Measurements from ENCODE around the gene CTNS.

The CTNS gene

DNA sequence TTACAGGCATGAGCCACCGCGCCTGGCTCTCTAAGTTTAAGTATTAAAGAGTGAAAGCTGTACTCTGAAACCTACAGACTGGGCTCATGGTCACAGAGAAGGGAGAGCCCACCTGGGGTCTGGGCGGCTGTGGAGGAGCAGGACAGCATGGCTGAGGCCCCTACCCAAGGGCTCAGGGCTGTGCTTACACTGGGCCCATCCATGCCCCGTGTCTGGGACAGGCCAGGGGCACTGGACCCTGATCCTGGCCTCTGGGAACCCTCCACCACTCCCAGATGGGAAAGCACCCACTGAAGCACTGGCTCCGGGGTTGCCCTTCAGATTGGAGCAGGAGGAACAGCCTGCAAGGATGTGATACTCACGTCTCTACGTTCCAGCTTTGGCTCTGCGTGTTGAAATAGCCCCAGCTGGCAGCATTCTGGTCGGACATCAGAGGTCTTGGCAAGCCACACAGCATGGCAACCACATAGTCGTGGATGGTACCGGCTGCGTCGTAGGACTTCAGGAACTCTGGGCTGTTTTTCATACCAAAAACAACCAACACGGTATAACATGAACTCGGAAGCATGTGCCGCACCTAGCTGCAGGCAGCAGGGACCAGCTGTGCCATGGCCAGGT, 13.5 kb upstream of the CTNS start:
- Histone ChIP-seq H3K27me3 (replicated peaks; ENCODE audit: control insufficient read depth, insufficient read depth, low read length, poor library complexity, severe bottlenecking) (no peaks in the 10 kb centered on the region), H3K9me3 (ENCODE audit: control insufficient read depth, low read length) (no peaks in the 10 kb centered on the region), H3K4me3 (ENCODE audit: insufficient read depth, low read depth, low read length, poor library complexity, severe bottlenecking) (no peak overlapping the region), H3K36me3 (ENCODE audit: control insufficient read depth, insufficient read depth, low read length) (peaks cover 26% of the 10 kb centered on the region), H3K27ac (ENCODE audit: insufficient read depth, low read length, poor library complexity, severe bottlenecking) (no peak overlapping the region), H3K4me1 (ENCODE audit: control insufficient read depth, insufficient read depth, low read length, poor library complexity, severe bottlenecking) (no peaks in the 10 kb centered on the region)
- no peak for DNase-seq

DNA sequence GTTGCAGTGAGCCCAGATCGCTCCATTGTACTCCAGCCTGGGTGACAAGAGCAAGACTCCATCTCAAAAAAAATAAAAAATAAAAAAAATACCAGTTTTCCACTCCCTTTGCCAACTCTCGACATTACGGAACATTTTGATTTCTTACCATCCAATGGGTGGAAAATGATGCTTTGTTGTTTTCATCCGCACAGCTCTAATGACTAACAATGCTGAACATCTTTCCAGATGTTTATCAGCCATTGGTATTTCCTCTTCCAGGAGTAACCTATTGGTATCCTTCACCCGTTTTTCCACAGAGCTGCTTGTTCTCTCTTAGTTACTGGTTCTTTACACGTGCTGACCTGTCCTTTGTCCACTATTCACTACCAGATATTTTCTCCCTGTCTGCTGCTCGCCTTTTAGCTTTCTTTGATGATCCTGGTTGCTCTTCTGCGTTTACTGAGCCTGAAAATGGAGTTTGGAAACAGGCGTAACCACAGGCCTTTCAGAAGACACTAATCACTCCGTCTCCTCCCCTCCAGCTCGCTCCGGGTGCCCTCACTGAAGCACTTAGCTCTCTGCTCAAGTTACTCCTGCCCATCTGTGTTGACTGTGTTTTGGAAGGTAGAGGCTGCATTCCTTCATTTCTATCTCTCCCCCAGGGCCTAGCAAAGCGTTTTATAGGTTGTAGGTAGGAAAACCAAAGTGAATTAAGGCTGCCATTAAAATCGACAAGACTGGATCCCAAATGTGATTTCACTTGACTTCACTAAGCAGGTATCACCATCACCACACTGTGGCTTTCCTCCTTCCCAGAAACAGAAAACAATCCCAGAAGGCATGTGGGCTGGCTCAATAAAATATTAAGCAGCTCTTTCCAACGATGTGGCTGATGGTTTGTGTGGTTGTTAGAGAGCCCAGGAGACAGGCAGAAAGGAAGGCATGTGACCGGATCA, 9.5 kb upstream of the CTNS start:
- Histone ChIP-seq H3K36me3 (ENCODE audit: control insufficient read depth, insufficient read depth, low read length) (peaks cover 28% of the 10 kb centered on the region), H3K4me1 (ENCODE audit: control insufficient read depth, insufficient read depth, low read length, poor library complexity, severe bottlenecking) (no peaks in the 10 kb centered on the region), H3K27me3 (replicated peaks; ENCODE audit: control insufficient read depth, insufficient read depth, low read length, poor library complexity, severe bottlenecking) (no peaks in the 10 kb centered on the region), H3K27ac (ENCODE audit: insufficient read depth, low read length, poor library complexity, severe bottlenecking) (no peak overlapping the region), H3K9me3 (ENCODE audit: control insufficient read depth, low read length) (no peaks in the 10 kb centered on the region), H3K4me3 (ENCODE audit: insufficient read depth, low read depth, low read length, poor library complexity, severe bottlenecking) (no peak overlapping the region)
- DNase-seq = no peak

DNA sequence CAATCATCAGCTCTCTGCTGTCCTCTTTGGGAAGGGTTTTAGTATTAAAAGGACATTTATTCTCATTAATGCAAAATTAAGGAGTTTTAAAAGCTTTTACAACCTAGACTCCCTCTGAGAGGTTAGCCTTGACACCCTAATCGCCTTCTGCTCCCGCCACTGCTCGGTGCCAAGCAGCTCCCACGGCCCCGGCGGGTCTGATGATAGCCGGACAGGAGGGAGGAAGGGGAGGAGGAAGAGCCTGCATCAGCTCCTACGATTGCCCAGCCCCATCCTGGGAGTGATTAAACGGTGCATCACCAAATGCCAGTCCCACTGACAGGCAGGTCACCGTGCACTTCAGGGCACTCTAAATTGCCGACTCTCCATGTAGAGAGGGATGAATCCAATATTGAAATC, 8.8 kb upstream of the CTNS start:
- Histone ChIP-seq H3K9me3 (ENCODE audit: control insufficient read depth, low read length) (no peaks in the 10 kb centered on the region), H3K4me3 (ENCODE audit: insufficient read depth, low read depth, low read length, poor library complexity, severe bottlenecking) (no peak overlapping the region), H3K4me1 (ENCODE audit: control insufficient read depth, insufficient read depth, low read length, poor library complexity, severe bottlenecking) (no peaks in the 10 kb centered on the region), H3K27me3 (replicated peaks; ENCODE audit: control insufficient read depth, insufficient read depth, low read length, poor library complexity, severe bottlenecking) (no peaks in the 10 kb centered on the region), H3K27ac (ENCODE audit: insufficient read depth, low read length, poor library complexity, severe bottlenecking) (no peak overlapping the region), H3K36me3 (ENCODE audit: control insufficient read depth, insufficient read depth, low read length) (peaks cover 24% of the 10 kb centered on the region)
- DNase-seq = no peak

DNA sequence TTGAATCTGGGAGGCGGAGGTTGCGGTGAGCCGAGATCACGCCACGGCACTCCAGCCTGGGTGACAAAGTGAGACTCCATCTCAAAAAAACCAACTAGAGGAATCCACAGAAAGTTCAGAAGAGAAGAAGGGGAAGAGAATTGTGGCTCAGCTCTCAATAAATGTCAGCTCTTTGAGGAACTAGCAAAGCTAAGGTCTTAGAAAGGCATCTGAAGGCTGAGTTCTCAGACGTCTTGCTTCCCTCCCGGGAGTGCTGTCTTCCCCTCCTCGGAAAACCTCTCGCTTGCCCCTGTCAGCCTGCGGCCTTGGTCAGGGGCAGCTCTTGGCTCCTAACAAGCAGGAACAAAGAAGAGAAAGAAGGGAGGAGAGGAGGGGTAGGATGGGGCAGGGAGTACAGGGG, 5.8 kb upstream of the CTNS start:
- H3K27me3 ChIP-seq (replicated peaks; ENCODE audit: control insufficient read depth, insufficient read depth, low read length, poor library complexity, severe bottlenecking) = no peaks in the 10 kb centered on the region
- no peak overlapping the region for H3K4me3 ChIP-seq (ENCODE audit: insufficient read depth, low read depth, low read length, poor library complexity, severe bottlenecking)
- no peak overlapping the region for H3K27ac ChIP-seq (ENCODE audit: insufficient read depth, low read length, poor library complexity, severe bottlenecking)
- peaks cover 5% of the 10 kb centered on the region for H3K4me1 ChIP-seq (ENCODE audit: control insufficient read depth, insufficient read depth, low read length, poor library complexity, severe bottlenecking)
- no peaks in the 10 kb centered on the region for H3K9me3 ChIP-seq (ENCODE audit: control insufficient read depth, low read length)
- peaks cover 11% of the 10 kb centered on the region for H3K36me3 ChIP-seq (ENCODE audit: control insufficient read depth, insufficient read depth, low read length)
- DNase-seq = no peak

DNA sequence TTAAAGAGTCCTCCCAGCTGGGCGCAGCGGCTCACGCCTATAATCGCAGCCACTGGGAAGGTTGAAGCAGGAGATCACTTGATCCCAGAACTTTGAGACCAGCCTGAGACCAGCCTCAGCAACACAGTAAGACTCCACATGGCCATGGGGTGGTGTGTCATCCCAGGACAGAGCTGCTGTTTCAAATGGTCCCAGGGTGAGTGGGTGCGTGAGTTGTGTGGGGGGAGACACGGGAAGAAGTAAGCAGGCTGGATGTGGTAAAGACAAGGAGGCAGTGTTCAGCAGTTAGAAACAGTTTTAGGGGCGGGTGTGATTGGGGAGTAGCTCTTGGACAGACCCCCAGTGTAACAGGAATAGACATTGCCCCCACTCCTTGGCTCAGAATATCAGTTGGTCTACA, 4.3 kb upstream of the CTNS start:
- Histone ChIP-seq H3K27ac (ENCODE audit: insufficient read depth, low read length, poor library complexity, severe bottlenecking) (no peak overlapping the region), H3K9me3 (ENCODE audit: control insufficient read depth, low read length) (no peaks in the 10 kb centered on the region), H3K27me3 (replicated peaks; ENCODE audit: control insufficient read depth, insufficient read depth, low read length, poor library complexity, severe bottlenecking) (no peaks in the 10 kb centered on the region)

DNA sequence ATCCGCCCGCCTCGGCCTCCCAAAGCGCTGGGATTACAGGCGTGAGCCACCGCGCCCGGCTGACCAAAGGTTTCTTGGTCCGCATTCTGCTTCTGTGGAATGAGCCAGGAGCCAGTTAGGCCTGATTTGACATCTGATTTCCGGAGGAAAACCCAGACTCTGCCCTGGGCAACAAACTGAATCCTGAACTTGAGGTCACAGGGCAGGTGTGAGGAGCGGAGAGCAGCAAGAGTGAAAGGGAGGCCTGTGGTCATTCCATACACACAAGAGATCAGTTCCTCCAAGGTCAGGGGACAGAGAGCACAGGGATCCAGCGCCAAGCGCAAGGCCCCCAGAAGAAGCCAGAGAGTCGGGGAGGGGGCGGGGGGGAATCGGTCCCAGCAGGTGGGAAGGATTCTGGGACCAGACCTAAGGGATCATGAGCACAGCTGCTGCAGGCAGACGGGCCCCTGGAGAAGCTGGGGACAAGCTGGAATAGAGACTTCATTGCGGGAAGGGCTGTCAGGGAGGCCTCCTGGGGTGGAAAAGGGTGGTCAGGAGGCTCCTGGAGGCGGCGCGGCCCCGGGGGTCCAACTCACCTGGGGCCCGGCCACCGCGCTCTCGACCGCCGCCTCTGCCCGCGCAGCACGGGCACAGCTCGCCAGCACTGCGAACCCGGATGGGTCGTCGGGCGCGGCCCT, 946 bp upstream of the CTNS start:
- H3K4me3 ChIP-seq (ENCODE audit: insufficient read depth, low read depth, low read length, poor library complexity, severe bottlenecking) = peak overlapping the region; percentile 74
- no peaks in the 10 kb centered on the region for H3K27me3 ChIP-seq (replicated peaks; ENCODE audit: control insufficient read depth, insufficient read depth, low read length, poor library complexity, severe bottlenecking)
- H3K27ac ChIP-seq (ENCODE audit: insufficient read depth, low read length, poor library complexity, severe bottlenecking) = peak overlapping the region; percentile 91

More for the DNA sequence above, 4.3 kb upstream of the CTNS start:
- H3K4me1 ChIP-seq (ENCODE audit: control insufficient read depth, insufficient read depth, low read length, poor library complexity, severe bottlenecking) = peaks cover 10% of the 10 kb centered on the region
- peaks cover 11% of the 10 kb centered on the region for H3K36me3 ChIP-seq (ENCODE audit: control insufficient read depth, insufficient read depth, low read length)
- no peak for DNase-seq
- no peak overlapping the region for H3K4me3 ChIP-seq (ENCODE audit: insufficient read depth, low read depth, low read length, poor library complexity, severe bottlenecking)

DNA sequence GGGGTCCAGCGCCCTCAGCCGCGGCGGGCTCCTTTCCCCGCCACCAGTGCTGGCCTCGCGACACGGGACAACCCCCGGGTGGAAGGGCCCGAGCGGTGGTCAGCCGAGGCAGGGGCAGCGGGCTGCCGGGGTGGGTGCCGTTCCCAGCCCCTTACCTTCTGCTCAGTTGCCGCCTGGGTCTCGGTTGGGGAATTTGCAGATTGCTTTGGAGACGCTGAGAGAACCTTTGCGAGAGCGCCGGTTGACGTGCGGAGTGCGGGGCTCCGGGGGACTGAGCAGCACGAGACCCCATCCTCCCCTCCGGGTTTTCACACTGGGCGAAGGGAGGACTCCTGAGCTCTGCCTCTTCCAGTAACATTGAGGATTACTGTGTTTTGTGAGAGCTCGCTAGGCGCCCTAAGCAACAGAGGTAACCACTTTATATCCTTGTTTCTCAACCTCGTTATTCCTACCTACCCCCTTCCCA, 381 bp downstream of the CTNS start:
- H3K4me3 ChIP-seq (ENCODE audit: insufficient read depth, low read depth, low read length, poor library complexity, severe bottlenecking) = peak overlapping the region; percentile 74
- H3K27me3 ChIP-seq (replicated peaks; ENCODE audit: control insufficient read depth, insufficient read depth, low read length, poor library complexity, severe bottlenecking) = no peaks in the 10 kb centered on the region
- H3K4me1 ChIP-seq (ENCODE audit: control insufficient read depth, insufficient read depth, low read length, poor library complexity, severe bottlenecking) = peaks cover 10% of the 10 kb centered on the region
- no peak for DNase-seq
- no peaks in the 10 kb centered on the region for H3K9me3 ChIP-seq (ENCODE audit: control insufficient read depth, low read length)
- no peaks in the 10 kb centered on the region for H3K36me3 ChIP-seq (ENCODE audit: control insufficient read depth, insufficient read depth, low read length)
- peak overlapping the region; percentile 91 for H3K27ac ChIP-seq (ENCODE audit: insufficient read depth, low read length, poor library complexity, severe bottlenecking)

More for the DNA sequence above, 946 bp upstream of the CTNS start:
- Histone ChIP-seq H3K4me1 (ENCODE audit: control insufficient read depth, insufficient read depth, low read length, poor library complexity, severe bottlenecking) (peaks cover 10% of the 10 kb centered on the region), H3K36me3 (ENCODE audit: control insufficient read depth, insufficient read depth, low read length) (no peaks in the 10 kb centered on the region), H3K9me3 (ENCODE audit: control insufficient read depth, low read length) (no peaks in the 10 kb centered on the region)
- no peak for DNase-seq

DNA sequence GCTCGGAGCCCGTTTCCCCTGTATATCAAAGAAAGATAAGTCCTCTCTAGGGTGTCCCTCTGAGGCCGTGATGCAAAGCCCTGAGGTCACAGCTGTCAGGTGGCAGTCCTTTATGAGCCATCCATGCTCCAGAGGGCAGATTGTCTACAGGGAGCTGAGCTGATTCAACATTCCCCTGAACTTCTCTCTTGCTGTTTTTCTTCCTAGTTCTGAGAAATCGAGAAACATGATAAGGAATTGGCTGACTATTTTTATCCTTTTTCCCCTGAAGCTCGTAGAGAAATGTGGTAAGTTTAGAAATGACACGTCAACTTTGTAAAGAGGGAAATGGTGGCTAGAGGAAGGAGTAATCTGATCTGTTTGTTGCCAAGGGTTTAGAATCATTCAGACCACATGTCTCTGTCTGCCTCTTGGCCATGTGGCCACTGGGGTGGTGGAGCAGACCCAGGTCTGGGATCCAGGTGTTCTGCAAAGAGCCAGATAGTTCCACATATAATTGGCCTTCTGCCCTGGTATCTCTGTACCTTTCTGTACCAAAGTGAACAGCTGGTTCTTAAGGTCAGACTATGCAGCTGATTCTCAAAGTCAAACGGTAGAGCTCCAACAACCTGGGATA, 3.5 kb downstream of the CTNS start:
- peaks cover 10% of the 10 kb centered on the region for H3K4me1 ChIP-seq (ENCODE audit: control insufficient read depth, insufficient read depth, low read length, poor library complexity, severe bottlenecking)
- no peaks in the 10 kb centered on the region for H3K36me3 ChIP-seq (ENCODE audit: control insufficient read depth, insufficient read depth, low read length)
- H3K4me3 ChIP-seq (ENCODE audit: insufficient read depth, low read depth, low read length, poor library complexity, severe bottlenecking) = no peak overlapping the region
- no peak for DNase-seq
- H3K9me3 ChIP-seq (ENCODE audit: control insufficient read depth, low read length) = no peaks in the 10 kb centered on the region
- no peak overlapping the region for H3K27ac ChIP-seq (ENCODE audit: insufficient read depth, low read length, poor library complexity, severe bottlenecking)
- H3K27me3 ChIP-seq (replicated peaks; ENCODE audit: control insufficient read depth, insufficient read depth, low read length, poor library complexity, severe bottlenecking) = no peaks in the 10 kb centered on the region

DNA sequence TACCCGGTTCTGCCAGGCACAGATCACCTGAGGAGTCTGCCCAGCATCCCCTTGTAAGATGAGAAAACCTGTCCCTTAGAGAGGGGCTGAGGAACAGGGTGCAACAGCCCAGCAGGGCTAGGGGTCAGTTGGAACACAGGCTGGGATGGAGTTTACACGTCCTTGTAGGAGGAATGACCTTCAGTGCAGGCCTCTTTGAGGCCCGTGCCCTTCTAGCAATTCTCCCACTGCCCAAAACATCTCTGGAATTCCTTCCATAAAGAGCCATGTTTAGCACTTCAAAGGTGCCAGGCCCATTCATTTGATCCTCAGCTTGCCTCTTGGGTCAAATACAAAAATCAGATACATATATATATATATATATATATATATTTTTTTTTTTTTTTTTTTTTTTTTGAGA, 4.5 kb downstream of the CTNS start:
- no peaks in the 10 kb centered on the region for H3K36me3 ChIP-seq (ENCODE audit: control insufficient read depth, insufficient read depth, low read length)
- peaks cover 3% of the 10 kb centered on the region for H3K4me1 ChIP-seq (ENCODE audit: control insufficient read depth, insufficient read depth, low read length, poor library complexity, severe bottlenecking)
- no peak overlapping the region for H3K27ac ChIP-seq (ENCODE audit: insufficient read depth, low read length, poor library complexity, severe bottlenecking)
- no peaks in the 10 kb centered on the region for H3K27me3 ChIP-seq (replicated peaks; ENCODE audit: control insufficient read depth, insufficient read depth, low read length, poor library complexity, severe bottlenecking)
- DNase-seq = no peak
- no peaks in the 10 kb centered on the region for H3K9me3 ChIP-seq (ENCODE audit: control insufficient read depth, low read length)
- no peak overlapping the region for H3K4me3 ChIP-seq (ENCODE audit: insufficient read depth, low read depth, low read length, poor library complexity, severe bottlenecking)

Data from effector memory CD4-positive, alpha-beta T cell (primary cell).